Aorta (tissue), 5 donors: ENCODE results near the gene CELF1. TPM values are rescaled to one million over a fixed set of nuclear protein-coding genes. Genes with fewer than 3 reads are reported as not detected.

Experiments
- ATAC-seq: fragments of 200-7000 bp; cut with Tn5 transposase; one replicate; pipeline ENCODE4 v1.9.1; 2022; ENCODE audit warnings: moderate library complexity; ENCODE audit not compliant: low FRiP score
- DNase-seq, 2 donors: peaks; one replicate each; pipeline ENCODE4 v3.0.0-alpha.2; 2020
- H3K27ac ChIP-seq, 2 donors: one replicate each; pipeline ENCODE4 v1.5.1; 2013; ENCODE audit warnings: low read length in 2 of 2, mild to moderate bottlenecking in 2 of 2, moderate library complexity in 2 of 2, control low read depth in 1 of 2, inconsistent platforms in 1 of 2, low read depth in 1 of 2
- H3K27me3 ChIP-seq, 2 donors: one replicate each; pipeline ENCODE4 v1.6.1; 2013; ENCODE audit warnings: control low read depth in 1 of 2, low read length in 1 of 2, mild to moderate bottlenecking in 1 of 2, moderate library complexity in 1 of 2; ENCODE audit not compliant: insufficient read depth in 2 of 2, control insufficient read depth in 1 of 2
- H3K36me3 ChIP-seq, 2 donors: one replicate each; pipeline ENCODE4 v1.6.1; 2013; ENCODE audit warnings: control low read depth in 1 of 2, low read length in 1 of 2, mild to moderate bottlenecking in 1 of 2; ENCODE audit not compliant: insufficient read depth in 2 of 2, control insufficient read depth in 1 of 2
- H3K4me1 ChIP-seq, 2 donors: one replicate each; pipeline ENCODE4 v1.6.1; 2013; ENCODE audit warnings: low read length in 2 of 2, control low read depth in 1 of 2, mild to moderate bottlenecking in 1 of 2, moderate library complexity in 1 of 2; ENCODE audit not compliant: insufficient read depth in 2 of 2, control insufficient read depth in 1 of 2
- H3K4me3 ChIP-seq, 2 donors: one replicate each; pipeline ENCODE4 v1.5.1; 2013; ENCODE audit warnings: low read length in 2 of 2, control low read depth in 1 of 2, mild to moderate bottlenecking in 1 of 2
- H3K9me3 ChIP-seq: one replicate; pipeline ENCODE4 v1.6.1; 2013; ENCODE audit warnings: mild to moderate bottlenecking, low read length; ENCODE audit not compliant: control insufficient read depth
- WGBS, 2 donors: extraction: QIAGEN DNeasy Blood & Tissue Kit; methylation state at CpG; one replicate each; pipeline ENCODE4 v1.1.7; 2013; 5-methylcytosine and 5-hydroxymethylcytosine counted together
- intact Hi-C, 2 donors: fragments of 100-400 bp; cut with DNase I; formaldehyde crosslinking; loops; one replicate each; pipeline versions ENCODE4 v1.14.2 to v1.15.0; 2022
- polyA plus RNA-seq, 2 donors: library from polyadenylated mRNA; stranded (reverse); fragments of 200-250 nt; gene quantifications; one replicate each; pipeline ENCODE4 v1.2.3, GENCODE V29; 2013
- total RNA-seq, 2 donors: library from RNA; stranded (reverse); fragmentation: NEBNext Ultra II Directional; extraction: Animal tissue kit (Norgen Biotek cat#: 25700); gene quantifications; one replicate each; pipeline ENCODE4 v1.2.1, GENCODE V29; 2021
- donor health status: healthy with polysubstance abuse.
- donor health status: Bipolar disorder and iron deficiency.
- donor health status: DM: no; HTN: no; CAD: no.
- donor health status: DM: no; HTN: no; CAD: no.
- donor health status: DM: yes; HTN: yes; CAD: no.

CELF1 gene
- total and polyA plus RNA-seq, 4 donors = 11.3 to 114 (median 58.1) TPM

GRCh38 chr11:47487421-47487820 is 65.5 kb downstream of the CELF1 start:
- ATAC-seq (no peak), DNase-seq (no peak)
- no peaks in the 10 kb centered on the region for H3K27me3 ChIP-seq
- intact Hi-C loops = no loop called here
- no peaks in the 10 kb centered on the region for H3K4me1 ChIP-seq
- H3K9me3 ChIP-seq = no peaks in the 10 kb centered on the region
- H3K36me3 ChIP-seq = peaks cover 3 to 13% of the 10 kb centered on the region in 2 donors
- no peak overlapping the region for H3K4me3 ChIP-seq
- H3K27ac ChIP-seq = no peak overlapping the region
- 87 to 90% methylated on average over 2 of the region's 2 CpGs for WGBS, 2 donors

- H3K27ac ChIP-seq = no peak overlapping the region
- intact Hi-C loops = no loop called here
- no peak for ATAC-seq
These were observed 67.8 kb downstream of the CELF1 start for GRCh38 chr11:47485107-47485506.

GRCh38 chr11:47483457-47483856 is 69.5 kb downstream of the CELF1 start:
- H3K27me3 ChIP-seq = no peaks in the 10 kb centered on the region
- DNase-seq (no peak), ATAC-seq (no peak)
- no peaks in the 10 kb centered on the region for H3K9me3 ChIP-seq
- 81 to 89% methylated on average over 1 of the region's 1 CpG for WGBS, 2 donors
- intact Hi-C loops = no loop called here
- no peak overlapping the region for H3K4me3 ChIP-seq
- H3K36me3 ChIP-seq = peaks cover 3 to 15% of the 10 kb centered on the region in 2 donors
- no peaks in the 10 kb centered on the region for H3K4me1 ChIP-seq
- H3K27ac ChIP-seq = no peak overlapping the region

More at GRCh38 chr11:47485107-47485506, 67.8 kb downstream of the CELF1 start:
- Histone ChIP-seq H3K4me3 (no peak overlapping the region), H3K9me3 (no peaks in the 10 kb centered on the region), H3K27me3 (no peaks in the 10 kb centered on the region), H3K4me1 (no peaks in the 10 kb centered on the region), H3K36me3 (peaks cover 3 to 13% of the 10 kb centered on the region in 2 donors)
- DNase-seq = no peak
- 95 to 97% methylated on average over 7 of the region's 7 CpGs for WGBS, 2 donors

GRCh38 chr11:47480762-47481161 is 72.2 kb downstream of the CELF1 start:
- H3K27ac ChIP-seq = no peak overlapping the region
- no peak for ATAC-seq
- H3K9me3 ChIP-seq = no peaks in the 10 kb centered on the region
- H3K36me3 ChIP-seq = peaks cover 4 to 15% of the 10 kb centered on the region in 2 donors
- no peaks in the 10 kb centered on the region for H3K4me1 ChIP-seq
- DNase-seq = no peak
- 94 to 96% methylated on average over 6 of the region's 6 CpGs for WGBS, 2 donors
- no peaks in the 10 kb centered on the region for H3K27me3 ChIP-seq
- H3K4me3 ChIP-seq = no peak overlapping the region
- intact Hi-C loops = no loop called here

GRCh38 chr11:47478651-47479329 is 74.1 kb downstream of the CELF1 start:
- Histone ChIP-seq H3K9me3 (no peaks in the 10 kb centered on the region), H3K4me1 (no peaks in the 10 kb centered on the region), H3K4me3 (no peak overlapping the region), H3K27me3 (no peaks in the 10 kb centered on the region), H3K27ac (no peak overlapping the region), H3K36me3 (peaks cover 4 to 13% of the 10 kb centered on the region in 2 donors)
- intact Hi-C loops = no loop called here
- peak; percentile 53 for ATAC-seq
- 45 to 53% methylated on average over 5 of the region's 5 CpGs for WGBS, 2 donors
- peak in 1 of 2 donors; percentile 23 for DNase-seq

- Histone ChIP-seq H3K4me3 (no peak overlapping the region), H3K4me1 (no peaks in the 10 kb centered on the region), H3K27ac (no peak overlapping the region), H3K36me3 (peaks cover 4 to 13% of the 10 kb centered on the region in 2 donors), H3K27me3 (no peaks in the 10 kb centered on the region), H3K9me3 (no peaks in the 10 kb centered on the region)
- 76 to 81% methylated on average over 4 of the region's 4 CpGs for WGBS, 2 donors
- DNase-seq (no peak), ATAC-seq (no peak)
- intact Hi-C loops = no loop called here
These were observed 75.2 kb downstream of the CELF1 start for GRCh38 chr11:47477753-47478152.

- no peak for ATAC-seq
These were observed 75.6 kb downstream of the CELF1 start for GRCh38 chr11:47477323-47477722.

GRCh38 chr11:47470671-47471070 is 82.3 kb downstream of the CELF1 start:
- ATAC-seq = no peak
- WGBS, 2 donors = 73 to 75% methylated on average over 4 of the region's 4 CpGs
- intact Hi-C loops = loop anchor here in 1 of 2 donors (5.0 kb wide), 1 partner anchor 37 kb away; no protein-coding TSS in a partner anchor
- peaks cover 6 to 8% of the 10 kb centered on the region in 2 donors for H3K36me3 ChIP-seq
- H3K4me3 ChIP-seq = no peak overlapping the region
- no peaks in the 10 kb centered on the region for H3K4me1 ChIP-seq
- no peaks in the 10 kb centered on the region for H3K27me3 ChIP-seq
- DNase-seq = peak in 1 of 2 donors; percentile 51
- no peaks in the 10 kb centered on the region for H3K9me3 ChIP-seq
- H3K27ac ChIP-seq = no peak overlapping the region

More at GRCh38 chr11:47477323-47477722, 75.6 kb downstream of the CELF1 start:
- Histone ChIP-seq H3K27ac (no peak overlapping the region), H3K36me3 (peaks cover 4 to 10% of the 10 kb centered on the region in 2 donors), H3K4me3 (no peak overlapping the region), H3K27me3 (no peaks in the 10 kb centered on the region), H3K4me1 (no peaks in the 10 kb centered on the region), H3K9me3 (no peaks in the 10 kb centered on the region)
- no peak for DNase-seq
- intact Hi-C loops = no loop called here
